GM12874 (cell line): ENCODE data around the gene LCE3B.

Source experiments
- CTCF ChIP-seq: IDR thresholded peaks from 2 replicates; pipeline ENCODE4 v1.5.1; 2011; ENCODE audit warnings: low read depth, mild to moderate bottlenecking, control low read depth, low read length, moderate library complexity; ENCODE audit not compliant: insufficient read depth

The LCE3B gene

GRCh38 chr1:152663098-152663497 is 49.5 kb downstream of the LCE3B start, which contains the start of gene LCE2D:
Gene LCE2D (plus strand): TSS chr1:152663380. CDS start chr1:152664106, 726 bp downstream.
- TF ChIP-seq CTCF, result no peak
